Stimulated activated CD8-positive, alpha-beta memory T cell treated with anti-CD3 and anti-CD28 coated beads, Interleukin-4, amount 100 ng/mL, for 4 hours (primary cell): ENCODE measurements around the gene VWA1.
"Not testable (repeated sequence)": the region's sequence is repeated elsewhere in the genome, so short reads cannot be mapped to it uniquely, and the experiment has no call there.

Experiments
- DNase-seq, 2 donors: peaks; one replicate each; pipeline ENCODE4 v3.0.0-alpha.2; 2020; ENCODE audit warnings: low read depth in 2 of 2, low spot score in 1 of 2

Gene VWA1

GRCh38 chr1:1422465-1423244, 12.8 kb upstream of the VWA1 start:
- no peak for DNase-seq

DNA sequence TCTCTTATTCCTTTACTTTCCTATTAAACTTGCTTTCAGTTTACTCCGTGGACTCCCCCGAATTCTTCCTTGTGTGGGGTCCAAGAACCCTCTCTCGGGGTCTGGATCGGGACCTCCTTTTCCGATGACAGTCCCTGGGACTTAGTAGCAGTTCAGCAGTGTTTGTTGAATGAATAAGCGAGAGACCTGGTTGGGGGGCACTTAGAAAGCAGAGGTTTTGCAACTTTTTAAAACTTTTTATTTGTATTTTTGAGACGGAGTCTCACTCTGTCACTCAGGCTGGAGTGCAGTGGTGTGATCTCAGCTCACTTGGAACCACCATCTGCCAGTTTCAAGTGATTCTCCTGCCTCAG, 12.3 kb upstream of the VWA1 start:
- no peak for DNase-seq

DNA sequence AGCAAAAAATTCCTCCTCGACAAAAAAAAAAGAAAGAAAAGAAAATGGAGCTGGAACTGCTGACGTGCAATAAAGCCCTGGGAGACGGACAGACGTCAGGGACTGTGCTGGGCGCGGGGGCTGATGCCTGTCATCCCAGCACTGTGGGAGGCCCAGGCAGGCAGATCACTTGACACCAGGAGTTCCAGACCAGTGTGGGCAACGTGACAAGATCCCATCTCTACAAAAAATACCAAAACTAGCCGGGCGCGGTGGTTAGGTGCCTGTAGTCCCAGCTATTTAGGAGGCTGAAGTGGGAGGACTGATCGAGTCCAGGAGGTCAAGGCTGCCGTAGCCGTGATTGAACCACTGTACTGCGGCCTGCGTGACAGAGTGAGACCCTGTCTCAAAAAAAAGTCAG, 10.8 kb upstream of the VWA1 start:
- no peak for DNase-seq

GRCh38 chr1:1425426-1425752, 10.1 kb upstream of the VWA1 start:
- DNase-seq = no peak

GRCh38 chr1:1425753-1426495, 9.6 kb upstream of the VWA1 start:
- no peak for DNase-seq

- DNase-seq = no peak
Measured at GRCh38 chr1:1426496-1427105, 8.9 kb upstream of the VWA1 start.

- no peak for DNase-seq
Measured at GRCh38 chr1:1427106-1427819, 8.2 kb upstream of the VWA1 start.

DNA sequence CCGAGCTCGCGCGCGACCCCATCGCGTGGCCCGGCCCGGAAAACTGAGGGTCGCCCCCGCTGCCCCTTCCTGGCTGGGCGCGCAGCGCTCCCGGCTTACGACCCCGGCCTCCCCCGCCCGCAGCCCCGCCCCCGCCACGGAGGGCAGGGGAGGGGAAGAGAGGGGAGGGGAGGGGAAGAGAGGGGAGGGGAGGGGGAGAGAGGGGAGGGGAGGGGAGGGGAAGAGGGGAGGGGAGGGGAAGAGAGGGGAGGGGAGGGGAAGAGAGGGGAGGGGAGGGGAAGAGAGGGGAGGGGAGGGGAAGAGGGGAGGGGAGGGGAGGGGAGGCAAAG, 7.7 kb upstream of the VWA1 start:
- no peak for DNase-seq

GRCh38 chr1:1428174-1428573, 7.3 kb upstream of the VWA1 start:
- no peak for DNase-seq

DNA sequence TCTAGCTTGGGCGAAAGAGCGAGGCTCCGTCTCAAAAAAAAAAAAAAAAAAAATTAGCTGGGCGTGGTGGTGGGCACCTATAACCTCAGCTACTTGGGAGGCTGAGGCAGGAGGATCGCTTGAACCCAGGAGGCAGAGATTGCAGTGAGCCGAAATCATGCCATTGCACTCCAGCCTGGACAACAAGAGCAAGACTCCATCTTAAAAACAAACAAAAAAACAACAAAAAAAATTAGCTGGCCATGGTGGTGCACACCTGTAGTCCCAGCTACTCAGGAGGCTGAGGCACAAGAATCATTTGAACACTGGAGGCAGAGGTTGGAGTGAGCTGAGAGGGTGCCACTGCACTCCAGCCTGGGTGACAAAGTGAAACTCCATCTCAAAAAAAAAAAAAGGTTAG, 6.5 kb upstream of the VWA1 start:
- not testable (repeated sequence) for DNase-seq

DNA sequence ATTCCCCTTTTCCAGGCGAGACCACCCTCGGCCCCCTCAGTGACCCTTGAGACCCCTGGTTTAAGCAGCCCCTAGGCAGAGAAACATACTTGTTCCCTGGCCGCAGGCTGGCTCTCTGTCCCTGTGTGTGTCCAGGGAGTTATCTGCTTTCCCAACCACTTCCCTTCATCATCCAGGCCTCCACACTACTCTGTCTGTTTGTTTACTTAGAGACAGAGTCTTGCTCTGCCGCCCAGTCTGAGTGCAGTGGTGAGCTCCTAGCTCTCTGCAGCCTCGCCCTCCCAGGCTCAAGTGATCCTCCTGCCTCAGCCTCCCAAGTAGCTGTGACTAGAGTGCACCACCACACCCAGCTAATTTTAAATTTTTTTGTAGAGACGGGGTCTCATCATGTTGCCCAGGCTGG, 5.8 kb upstream of the VWA1 start:
- no peak for DNase-seq

- no peak for DNase-seq
Measured at GRCh38 chr1:1430114-1430982, 5.1 kb upstream of the VWA1 start.

DNA sequence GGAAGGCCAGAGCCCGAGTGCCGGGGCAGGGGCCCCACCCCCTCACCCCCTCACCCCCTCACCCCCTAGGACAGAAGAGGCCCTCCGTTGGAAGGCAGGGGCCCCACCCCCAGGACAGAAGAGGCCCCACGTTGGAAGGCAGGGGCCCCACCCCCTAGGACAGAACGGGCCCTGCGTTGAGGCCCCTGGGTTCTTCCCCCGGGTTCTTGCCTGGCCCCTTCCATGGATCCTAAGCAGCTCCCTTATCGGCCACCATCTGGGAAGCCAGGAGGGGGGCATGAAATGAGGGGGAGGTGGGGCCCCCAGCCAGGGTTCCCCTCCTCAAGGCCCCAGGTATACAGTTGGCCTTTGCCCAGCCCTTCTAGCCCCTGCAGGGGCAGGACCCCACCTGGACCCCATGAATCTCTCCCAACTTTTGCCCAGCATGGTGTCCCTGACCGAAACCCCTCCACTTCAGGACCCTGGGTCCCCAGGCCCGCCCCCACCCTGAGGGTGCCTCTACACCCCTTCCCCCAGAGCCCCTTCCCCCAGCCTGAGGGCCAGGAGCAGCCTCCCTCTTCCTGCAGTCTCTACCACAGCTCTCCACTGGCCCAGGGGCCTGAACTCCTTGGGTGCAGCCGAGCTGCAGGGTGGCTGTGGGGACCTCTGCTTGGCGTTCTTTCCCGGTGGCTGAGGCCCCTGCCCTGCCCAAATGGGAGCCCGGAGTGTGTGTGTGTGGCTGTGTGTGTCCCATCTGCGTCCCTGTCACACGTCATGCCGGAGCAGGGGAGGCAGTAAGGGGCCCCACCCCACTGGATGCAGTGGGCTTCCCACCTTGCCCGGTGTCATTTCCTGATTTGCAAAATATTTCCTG, 4.3 kb upstream of the VWA1 start:
- no peak for DNase-seq

GRCh38 chr1:1431845-1432273, 3.6 kb upstream of the VWA1 start:
- no peak for DNase-seq

GRCh38 chr1:1432274-1432950, 3.1 kb upstream of the VWA1 start:
- no peak for DNase-seq

DNA sequence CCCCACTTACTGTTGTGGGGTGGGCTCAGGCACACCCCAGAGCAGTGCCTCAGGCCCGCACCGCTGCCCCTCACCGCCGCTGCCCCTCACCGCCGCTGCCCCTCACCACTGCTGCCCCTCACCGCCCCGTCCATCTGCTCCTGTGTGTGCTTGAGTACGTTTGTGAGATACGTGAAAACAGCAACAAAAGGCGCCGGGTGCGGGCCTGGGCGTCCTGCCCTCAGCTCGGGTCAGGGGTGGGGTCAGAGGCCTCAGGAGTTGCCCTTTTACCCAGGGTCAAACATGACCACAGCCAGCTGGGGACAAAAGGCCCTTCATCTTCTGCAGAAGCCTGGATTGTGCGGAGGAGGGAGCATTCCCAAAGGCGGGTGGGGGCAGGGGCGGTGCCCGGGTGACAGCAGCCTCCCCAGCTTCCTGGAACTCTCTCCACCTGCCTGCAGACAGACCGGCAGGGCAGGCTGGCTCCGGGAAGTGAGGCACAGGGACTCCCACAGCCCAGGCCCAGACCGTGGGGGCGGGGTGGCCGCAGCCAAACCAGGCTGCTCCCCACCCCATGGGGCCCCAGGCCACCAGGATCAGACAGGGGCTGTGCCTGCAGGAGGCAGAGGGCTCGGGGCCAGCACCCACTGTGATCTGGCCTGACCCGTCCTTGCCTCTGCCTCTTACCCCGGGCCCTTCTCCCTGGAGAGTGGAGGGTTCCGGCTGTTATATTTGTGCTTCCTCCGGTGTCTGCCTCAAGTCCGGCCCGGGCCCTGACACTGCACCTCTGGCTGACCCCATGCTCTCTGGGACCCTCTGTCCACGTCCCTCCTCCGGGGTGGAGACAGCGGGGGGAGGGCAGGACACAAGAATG, 2.3 kb upstream of the VWA1 start:
- no peak for DNase-seq

- no peak for DNase-seq
Measured at GRCh38 chr1:1433804-1434130, 1.7 kb upstream of the VWA1 start.

DNA sequence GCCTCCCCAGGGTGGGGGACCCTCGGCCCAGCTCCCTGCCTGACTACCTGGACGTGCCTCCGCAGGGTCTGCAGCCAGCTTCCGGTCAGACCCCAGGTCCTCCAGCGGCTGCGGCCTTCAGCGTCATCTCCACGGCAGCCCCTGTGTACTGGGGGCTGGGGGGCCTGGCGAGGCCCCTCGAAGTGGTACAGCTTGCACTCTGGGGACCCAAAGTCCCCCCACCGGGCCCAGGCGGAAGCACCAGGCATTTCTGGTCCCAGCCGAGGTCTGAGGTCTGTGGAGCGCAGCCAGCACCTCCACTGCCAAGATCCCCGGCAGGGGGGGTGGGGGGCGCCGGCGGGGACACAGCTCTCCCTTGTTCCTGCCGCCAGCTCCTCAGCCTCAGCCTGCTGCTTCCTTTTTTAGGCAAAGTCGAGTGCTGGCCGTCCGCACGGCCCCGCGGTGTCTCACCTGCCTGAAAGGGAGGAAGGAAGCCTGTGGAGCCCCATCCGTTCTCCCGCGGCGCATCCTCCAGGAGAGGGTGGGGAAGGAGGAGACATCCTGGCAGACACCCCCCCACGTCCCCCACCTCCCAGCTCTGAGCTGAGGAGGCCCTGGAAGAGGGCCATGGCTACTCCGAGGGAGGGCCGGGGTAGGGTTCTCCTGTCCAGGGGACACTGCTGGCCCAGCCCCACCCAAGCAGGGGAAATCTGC, 1.2 kb upstream of the VWA1 start:
- no peak for DNase-seq
